ENCODE results near the gene SH3PXD2B.

The SH3PXD2B gene

GRCh38 chr5:172433513-172433912 lies 20.8 kb downstream of the SH3PXD2B start:
- TF ChIP-seq, protein P1, sequence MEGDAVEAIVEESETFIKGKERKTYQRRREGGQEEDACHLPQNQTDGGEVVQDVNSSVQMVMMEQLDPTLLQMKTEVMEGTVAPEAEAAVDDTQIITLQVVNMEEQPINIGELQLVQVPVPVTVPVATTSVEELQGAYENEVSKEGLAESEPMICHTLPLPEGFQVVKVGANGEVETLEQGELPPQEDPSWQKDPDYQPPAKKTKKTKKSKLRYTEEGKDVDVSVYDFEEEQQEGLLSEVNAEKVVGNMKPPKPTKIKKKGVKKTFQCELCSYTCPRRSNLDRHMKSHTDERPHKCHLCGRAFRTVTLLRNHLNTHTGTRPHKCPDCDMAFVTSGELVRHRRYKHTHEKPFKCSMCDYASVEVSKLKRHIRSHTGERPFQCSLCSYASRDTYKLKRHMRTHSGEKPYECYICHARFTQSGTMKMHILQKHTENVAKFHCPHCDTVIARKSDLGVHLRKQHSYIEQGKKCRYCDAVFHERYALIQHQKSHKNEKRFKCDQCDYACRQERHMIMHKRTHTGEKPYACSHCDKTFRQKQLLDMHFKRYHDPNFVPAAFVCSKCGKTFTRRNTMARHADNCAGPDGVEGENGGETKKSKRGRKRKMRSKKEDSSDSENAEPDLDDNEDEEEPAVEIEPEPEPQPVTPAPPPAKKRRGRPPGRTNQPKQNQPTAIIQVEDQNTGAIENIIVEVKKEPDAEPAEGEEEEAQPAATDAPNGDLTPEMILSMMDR (IDR thresholded peaks at IDR 0.05; ENCODE audit: low read length, missing control alignments): no peak
- H3K4me3 ChIP-seq (replicated peaks; ENCODE audit: low read depth, low read length): no peak overlapping the region
- no peak for DNase-seq (ENCODE audit: low read depth)

DNA sequence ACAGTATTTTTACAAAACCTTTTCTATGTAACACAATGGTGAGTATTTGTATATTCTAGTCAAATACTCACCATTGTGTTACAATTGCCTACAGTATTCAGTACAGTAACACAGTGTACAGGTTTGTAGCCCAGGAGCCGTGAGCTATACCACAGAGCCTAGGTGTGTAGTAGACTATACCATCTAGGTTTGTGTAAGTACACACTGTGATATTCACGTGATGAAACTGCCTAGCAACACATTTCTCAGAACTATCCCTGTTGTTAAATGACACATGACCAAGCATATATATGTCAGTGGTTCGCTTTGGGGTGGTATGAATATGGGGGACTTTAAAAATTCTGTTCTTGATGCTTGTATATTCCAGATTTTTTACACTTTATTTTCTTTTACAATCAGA lies 21.3 kb downstream of the SH3PXD2B start:
- no peak for DNase-seq (ENCODE audit: low read depth)
- H3K4me3 ChIP-seq (replicated peaks; ENCODE audit: low read depth, low read length): no peak overlapping the region
- TF ChIP-seq, protein P1 (IDR thresholded peaks at IDR 0.05; ENCODE audit: low read length, missing control alignments): no peak

- TF ChIP-seq, protein P1 (IDR thresholded peaks at IDR 0.05; ENCODE audit: low read length, missing control alignments): no peak
- no peak for DNase-seq (ENCODE audit: low read depth)
Measured at GRCh38 chr5:172430354-172430753, 24.0 kb downstream of the SH3PXD2B start.

GRCh38 chr5:172429201-172429940 lies 25.0 kb downstream of the SH3PXD2B start:
- peak; percentile 95 for DNase-seq (ENCODE audit: low read depth)
- TF ChIP-seq, protein P1 (IDR thresholded peaks at IDR 0.05; ENCODE audit: low read length, missing control alignments): no peak

More at GRCh38 chr5:172430354-172430753, 24.0 kb downstream of the SH3PXD2B start:
- H3K4me3 ChIP-seq (replicated peaks; ENCODE audit: low read depth, low read length): no peak overlapping the region

DNA sequence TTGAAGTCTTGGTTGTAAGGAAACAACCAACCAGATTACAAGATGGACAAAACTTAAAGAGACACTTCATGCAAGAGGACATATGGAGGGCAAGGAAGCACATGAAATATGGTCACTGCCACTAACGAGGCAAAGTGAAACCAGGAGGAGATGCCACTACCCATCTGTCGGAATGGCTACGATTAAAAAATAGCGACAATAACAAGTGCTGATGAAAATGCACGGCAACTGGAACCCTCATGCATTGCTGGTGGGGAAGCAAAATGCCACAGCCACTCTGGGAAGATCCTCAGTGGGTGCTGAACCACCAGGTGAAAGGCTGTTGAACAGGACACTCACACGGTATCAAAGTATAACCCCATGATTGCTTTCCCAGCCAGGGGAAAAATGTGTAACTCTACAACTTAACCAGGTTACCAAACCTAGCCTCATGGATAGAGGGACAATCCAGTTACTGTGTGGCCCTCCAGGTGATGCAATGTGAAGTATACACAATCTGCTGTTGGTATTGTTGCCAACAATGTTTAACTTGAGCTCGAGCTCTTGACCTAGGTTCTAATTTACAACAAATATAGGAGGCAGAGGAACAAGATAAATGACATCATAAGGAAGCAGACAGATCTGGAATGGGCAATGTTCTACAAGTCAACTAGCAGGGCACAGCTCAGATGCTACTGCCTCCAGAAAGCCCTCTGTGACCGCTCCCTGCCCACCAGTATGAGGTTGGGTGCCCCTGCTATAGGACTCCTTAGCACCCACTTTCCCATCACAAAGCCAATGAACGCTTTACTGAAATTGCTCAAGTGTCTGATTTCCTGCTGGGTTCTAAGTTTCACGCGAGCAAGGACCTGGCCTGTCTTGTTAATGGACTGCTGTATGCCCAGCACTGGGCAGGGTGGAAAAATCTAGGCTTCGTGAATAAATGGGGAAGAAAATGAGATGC lies 25.8 kb downstream of the SH3PXD2B start:
- no peak overlapping the region for H3K4me3 ChIP-seq (replicated peaks; ENCODE audit: low read depth, low read length)
- TF ChIP-seq, protein P1 (IDR thresholded peaks at IDR 0.05; ENCODE audit: low read length, missing control alignments): no peak
- DNase-seq (ENCODE audit: low read depth): no peak

More at GRCh38 chr5:172429201-172429940, 25.0 kb downstream of the SH3PXD2B start:
- H3K4me3 ChIP-seq (replicated peaks; ENCODE audit: low read depth, low read length): no peak overlapping the region

- TF ChIP-seq, protein P1 (IDR thresholded peaks at IDR 0.05; ENCODE audit: low read length, missing control alignments): no peak
- no peak for DNase-seq (ENCODE audit: low read depth)
- no peak overlapping the region for H3K4me3 ChIP-seq (replicated peaks; ENCODE audit: low read depth, low read length)
Measured at GRCh38 chr5:172427202-172427601, 27.1 kb downstream of the SH3PXD2B start.
